IMR-90 (cell line): ENCODE data around the gene ZNF783. TPM values are rescaled to one million over a fixed set of nuclear protein-coding genes. Genes with fewer than 3 reads are reported as not detected.

ENCODE experiments used
- ATAC-seq: fragments of 200-7000 bp; cut with Tn5 transposase; 2 replicates; pipeline ENCODE4 v1.9.1; 2020; ENCODE audit warnings: low read depth, mild to moderate bottlenecking, moderate library complexity
- BruUV-seq: library from RNA; stranded (reverse); fragments of 400-500 nt; replicated peaks from 2 replicates; lab custom pipeline; 2021; lab: Mats Ljungman, UMichigan
- CTCF ChIA-PET: fragments of 300-600 bp; formaldehyde crosslinking; extraction: SDS; loops from one replicate; lab custom pipeline; 2021; ENCODE audit warnings: antibody characterized with exemption; lab: Yijun Ruan, JAX
- POLR2A ChIA-PET: fragments of 300-600 bp; sonication (Branson Sonifier 250); formaldehyde crosslinking; loops from one replicate; lab custom pipeline; 2022; ENCODE audit warnings: antibody characterized with exemption; ENCODE audit not compliant: unreplicated experiment; lab: Charles Lee
- DNase-seq: peaks from one replicate; pipeline ENCODE4 v3.0.0; 2013
- H2AFZ ChIP-seq: replicated peaks from 2 replicates; pipeline ENCODE3; 2013; ENCODE audit warnings: low read length, mild to moderate bottlenecking; ENCODE audit not compliant: poor library complexity
- H2AK5ac ChIP-seq: 2 replicates; pipeline ENCODE4 v1.6.1; 2013; ENCODE audit warnings: low read depth, low read length, inconsistent platforms
- H2AK9ac ChIP-seq: replicated peaks from 2 replicates; pipeline ENCODE3; 2013; ENCODE audit warnings: mild to moderate bottlenecking, low read depth, low read length, moderate library complexity; ENCODE audit not compliant: poor library complexity
- H2BK120ac ChIP-seq: 2 replicates; pipeline ENCODE4 v1.6.1; 2013; ENCODE audit warnings: low read depth, low read length, inconsistent platforms
- H2BK15ac ChIP-seq: 3 replicates; pipeline ENCODE4 v1.6.1; 2013; ENCODE audit warnings: low read depth, low read length, inconsistent platforms
- H2BK20ac ChIP-seq: 2 replicates; pipeline ENCODE4 v1.6.1; 2013; ENCODE audit warnings: low read depth, mild to moderate bottlenecking, inconsistent platforms, low read length, moderate library complexity
- H2BK5ac ChIP-seq: 2 replicates; pipeline ENCODE4 v1.6.1; 2013; ENCODE audit warnings: mild to moderate bottlenecking, low read depth, low read length, inconsistent platforms; ENCODE audit not compliant: poor library complexity, severe bottlenecking
- H3K14ac ChIP-seq: replicated peaks from 2 replicates; pipeline ENCODE4 v1.6.1; 2013; ENCODE audit warnings: low read depth, low read length, inconsistent platforms
- H3K18ac ChIP-seq: 2 replicates; pipeline ENCODE4 v1.6.1; 2013; ENCODE audit warnings: low read depth, low read length, control low read depth
- H3K23ac ChIP-seq: 2 replicates; pipeline ENCODE4 v1.6.1; 2013; ENCODE audit warnings: low read depth, low read length, inconsistent platforms
- H3K27ac ChIP-seq: 2 replicates; pipeline ENCODE4 v1.5.1; 2013; ENCODE audit warnings: mild to moderate bottlenecking, control low read depth, low read length; ENCODE audit not compliant: insufficient read depth
- H3K27me3 ChIP-seq: 2 replicates; pipeline ENCODE4 v1.6.1; 2013; ENCODE audit warnings: low read length; ENCODE audit not compliant: control insufficient read depth, insufficient read depth
- H3K36me3 ChIP-seq: 2 replicates; pipeline ENCODE4 v1.6.1; 2013; ENCODE audit warnings: low read length, mixed read lengths; ENCODE audit not compliant: control insufficient read depth, insufficient read depth
- H3K4ac ChIP-seq: 2 replicates; pipeline ENCODE4 v1.6.1; 2013; ENCODE audit warnings: low read depth, low read length, inconsistent platforms
- H3K4me1 ChIP-seq: 2 replicates; pipeline ENCODE4 v1.6.1; 2013; ENCODE audit warnings: low read length, mixed read lengths; ENCODE audit not compliant: control insufficient read depth, insufficient read depth
- H3K4me2 ChIP-seq: 2 replicates; pipeline ENCODE4 v1.6.1; 2013; ENCODE audit warnings: low read depth, mild to moderate bottlenecking, control low read depth, low read length, moderate library complexity
- H3K4me3 ChIP-seq: 2 replicates; pipeline ENCODE4 v1.5.1; 2013; ENCODE audit warnings: low read depth, mild to moderate bottlenecking, control low read depth, low read length, moderate library complexity; ENCODE audit not compliant: insufficient read depth
- H3K56ac ChIP-seq: 2 replicates; pipeline ENCODE4 v1.6.1; 2013; ENCODE audit warnings: low read length, inconsistent platforms; ENCODE audit not compliant: insufficient read depth; ENCODE audit errors: extremely low read depth
- H3K79me1 ChIP-seq, 2 experiments: 2 replicates each; pipeline ENCODE4 v1.6.1; 2013; ENCODE audit warnings: low read length in 2 of 2, inconsistent platforms in 1 of 2, low read depth in 1 of 2
- H3K9ac ChIP-seq: 2 replicates; pipeline ENCODE4 v1.6.1; 2013; ENCODE audit warnings: low read depth, low read length, control low read depth
- H3K9me1 ChIP-seq: 2 replicates; pipeline ENCODE4 v1.6.1; 2013; ENCODE audit warnings: low read length, inconsistent platforms; ENCODE audit not compliant: insufficient read depth
- H3K9me3 ChIP-seq: 2 replicates; pipeline ENCODE4 v1.6.1; 2013; ENCODE audit warnings: low read length; ENCODE audit not compliant: control insufficient read depth, insufficient read depth
- H4K20me1 ChIP-seq: 2 replicates; pipeline ENCODE4 v1.6.1; 2013; ENCODE audit warnings: low read length, inconsistent platforms; ENCODE audit not compliant: insufficient read depth
- H4K5ac ChIP-seq: 2 replicates; pipeline ENCODE4 v1.6.1; 2013; ENCODE audit warnings: mild to moderate bottlenecking, low read depth, low read length, control low read depth
- H4K8ac ChIP-seq, 2 experiments: 2 replicates each; pipeline ENCODE4 v1.6.1; 2013; ENCODE audit warnings: low read depth in 2 of 2, low read length in 2 of 2, control low read depth in 1 of 2, inconsistent platforms in 1 of 2
- H4K91ac ChIP-seq: 2 replicates; pipeline ENCODE4 v1.6.1; 2013; ENCODE audit warnings: low read depth, low read length, inconsistent platforms; ENCODE audit not compliant: insufficient read depth
- BHLHE40 ChIP-seq: fragments of 150-350 bp; IDR thresholded peaks from 2 replicates; pipeline ENCODE4 v1.6.1; 2016; ENCODE audit warnings: mild to moderate bottlenecking, low read depth, low read length
- CHD1 ChIP-seq: IDR thresholded peaks from 2 replicates; pipeline ENCODE4 v1.6.1; 2012; ENCODE audit warnings: low read depth, low read length, improper control_type of control experiment
- CTCF ChIP-seq: conservative IDR thresholded peaks from 2 replicates; pipeline ENCODE4 v1.5.1; 2012; ENCODE audit warnings: mild to moderate bottlenecking, low read depth, low read length, improper control_type of control experiment
- ELK1 ChIP-seq: fragments of 150-350 bp; IDR thresholded peaks from 2 replicates; pipeline ENCODE4 v1.6.1; 2016; ENCODE audit warnings: low read depth, mild to moderate bottlenecking, low read length, moderate library complexity, borderline replicate concordance
- FOS ChIP-seq: fragments of 150-350 bp; IDR thresholded peaks from 2 replicates; pipeline ENCODE4 v1.6.1; 2016; ENCODE audit warnings: low read depth, low read length
- MAZ ChIP-seq: IDR thresholded peaks from 2 replicates; pipeline ENCODE4 v1.6.1; 2012; ENCODE audit warnings: low read depth, mild to moderate bottlenecking, low read length, improper control_type of control experiment, moderate library complexity, borderline replicate concordance
- NFE2L2 ChIP-seq: fragments of 150-350 bp; IDR thresholded peaks from 2 replicates; pipeline ENCODE4 v1.6.1; 2016; ENCODE audit warnings: low read depth, mild to moderate bottlenecking, low read length
- POLR2A ChIP-seq: IDR thresholded peaks from 2 replicates; pipeline ENCODE4 v1.6.1; 2012; ENCODE audit warnings: mild to moderate bottlenecking, low read depth, low read length
- RAD21 ChIP-seq: IDR thresholded peaks from 2 replicates; pipeline ENCODE4 v1.6.1; 2012; ENCODE audit warnings: low read length, improper control_type of control experiment
- RCOR1 ChIP-seq: IDR thresholded peaks from 2 replicates; pipeline ENCODE4 v1.6.1; 2012; ENCODE audit warnings: mild to moderate bottlenecking, low read length, improper control_type of control experiment; ENCODE audit not compliant: insufficient replicate concordance
- RFX5 ChIP-seq: IDR thresholded peaks from 2 replicates; pipeline ENCODE4 v1.8.0; 2012; ENCODE audit warnings: low read depth, mild to moderate bottlenecking, low read length, moderate library complexity
- WGBS, 2 experiments: methylation state at CpG; one replicate each; pipeline versions ENCODE4 v1.1.5 to v1.1.7; 2013; ENCODE audit warnings: missing lambda C conversion rate in 2 of 2; ENCODE audit not compliant: insufficient read length in 1 of 2; ENCODE audit errors: extremely low coverage in 2 of 2; 5-methylcytosine and 5-hydroxymethylcytosine counted together
- dilution Hi-C: fragments of 300-500 bp; cut with HindIII; formaldehyde crosslinking; loops from one replicate; pipeline ENCODE4 v1.14.3; 2018; ENCODE audit warnings: low sequenced_read_pairs; ENCODE audit not compliant: unreplicated experiment
- in situ Hi-C: fragments of 300-500 bp; cut with MboI; formaldehyde crosslinking; loops from 3 replicates; pipeline ENCODE4 v1.14.3; 2019; ENCODE audit warnings: low sequenced_read_pairs, inconsistent platforms, mixed read lengths
- intact Hi-C: fragments of 100-400 bp; cut with micrococcal nuclease; formaldehyde crosslinking; loops from 2 replicates; pipeline ENCODE4 v1.10.0; 2022
- polyA plus RNA-seq, 3 experiments: library from polyadenylated mRNA; depleted of rRNA; stranded (reverse); fragments of >200 nt; gene quantifications; 2 replicates each; pipeline ENCODE4 v1.2.3, GENCODE V29; 2012; ENCODE audit warnings: low replicate concordance in 1 of 3
- total RNA-seq: library from RNA; depleted of rRNA; stranded (reverse); fragments of >200 nt; gene quantifications from 2 replicates; pipeline ENCODE4 v1.2.3, GENCODE V29; 2012

The ZNF783 gene
- total and polyA plus RNA-seq, 2 of the 4 experiments (the other 2 are of a cell fraction): 2.3 to 7.2 TPM

GRCh38 chr7:149320313-149321124 is 58.5 kb downstream of the ZNF783 start:
- Histone ChIP-seq H2AFZ (no peak overlapping the region), H3K9ac (no peak overlapping the region), H3K4me2 (peak overlapping the region; percentile 95), H3K36me3 (no peaks in the 10 kb centered on the region), H3K18ac (no peak overlapping the region), H2AK9ac (no peak overlapping the region), H3K56ac (no peak overlapping the region), H2BK15ac (no peak overlapping the region), H3K4ac (no peak overlapping the region), H3K27ac (no peak overlapping the region), H2AK5ac (no peak overlapping the region), H3K9me1 (no peaks in the 10 kb centered on the region), H3K14ac (no peak overlapping the region), H3K4me3 (0 out of 2 replicates have a peak overlapping the region, but pooled peaks have one; percentile 29), H3K23ac (no peak overlapping the region), H3K4me1 (no peaks in the 10 kb centered on the region), H3K27me3 (peaks cover 6% of the 10 kb centered on the region), H4K8ac (0 out of 4 replicates have a peak overlapping the region, but pooled peaks of 1 of the 2 experiments have one; percentile 16), H4K91ac (no peak overlapping the region), H2BK120ac (no peak overlapping the region), H4K20me1 (no peaks in the 10 kb centered on the region), H2BK5ac (no peak overlapping the region), H2BK20ac (no peak overlapping the region), H3K79me1 (no peaks in the 10 kb centered on the region), H3K9me3 (no peaks in the 10 kb centered on the region), H4K5ac (no peak overlapping the region)
- in situ Hi-C loops: no loop called here
- WGBS, 2 experiments: no CpG with 5 or more reads among the region's 13 CpGs
- ChIA-PET CTCF (interaction anchor here (1.4 to 2.2 kb wide), 2 partner anchors 10 to 255 kb away, joined by 4 to 12 read pairs; no protein-coding TSS in a partner anchor), POLR2A (no interaction called here)
- ATAC-seq (no peak), DNase-seq (no peak)
- intact Hi-C loops: loop anchor here (10.0 kb wide), 1 partner anchor 54 kb away; no protein-coding TSS in a partner anchor
- no peak for TF ChIP-seq RFX5
- TF ChIP-seq BHLHE40: no peak
- TF ChIP-seq CTCF: no peak
- TF ChIP-seq POLR2A: no peak
- TF ChIP-seq CHD1: no peak
- no peak for TF ChIP-seq NFE2L2
- no peak for TF ChIP-seq ELK1
- no peak for TF ChIP-seq RAD21
- TF ChIP-seq MAZ: no peak
- no peak for TF ChIP-seq RCOR1
- no peak for TF ChIP-seq FOS
- dilution Hi-C loops: no loop called here
- no TSS peak for BruUV-seq
